Fibroblast of gingiva (primary cell): ENCODE data around the gene NAMPT.
A peak's percentile ranks its signal among the peaks of the same experiment; 100 is the strongest.
"Not testable (repeated sequence)": the region's sequence is repeated elsewhere in the genome, so short reads cannot be mapped to it uniquely, and the experiment has no call there.

ENCODE experiments used
- DNase-seq: peaks from one replicate; pipeline ENCODE4 v3.0.0-alpha.2; 2011; ENCODE audit warnings: low read depth

The NAMPT gene

DNA sequence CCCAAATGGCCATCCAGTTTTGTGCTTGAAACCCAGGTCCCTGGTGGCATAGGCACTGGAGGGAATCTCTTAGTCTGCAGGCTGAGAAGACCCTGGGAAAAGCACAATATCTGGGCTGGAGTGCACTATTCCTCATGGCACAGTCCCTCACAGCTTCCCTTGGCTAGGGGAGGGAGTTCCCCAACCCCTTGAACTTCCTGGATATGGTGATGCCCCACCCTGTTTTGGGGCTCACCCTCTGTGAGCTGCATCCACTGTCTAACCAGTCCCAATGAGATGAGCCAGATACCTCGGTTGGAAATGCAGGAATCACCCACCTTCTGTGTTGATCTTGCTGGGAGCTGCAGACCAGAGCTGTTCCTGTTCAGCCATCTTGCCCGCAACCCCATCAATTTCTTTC, 19.8 kb upstream of the NAMPT start:
- no peak for DNase-seq

DNA sequence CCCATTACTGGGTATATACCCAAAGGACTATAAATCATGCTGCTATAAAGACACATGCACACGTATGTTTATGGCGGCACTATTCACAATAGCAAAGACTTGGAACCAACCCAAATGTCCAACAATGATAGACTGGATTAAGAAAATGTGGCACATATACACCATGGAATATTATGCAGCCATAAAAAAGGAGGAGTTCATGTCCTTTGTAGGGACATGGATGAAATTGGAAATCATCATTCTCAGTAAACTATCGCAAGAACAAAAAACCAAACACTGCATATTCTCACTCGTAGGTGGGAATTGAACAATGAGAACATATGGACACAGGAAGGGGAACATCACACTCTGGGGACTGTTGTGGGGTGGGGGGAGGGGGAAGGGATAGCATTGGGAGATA, 13.8 kb upstream of the NAMPT start:
- DNase-seq = not testable (repeated sequence)

GRCh38 chr7:106298155-106298554, 13.4 kb upstream of the NAMPT start:
- DNase-seq = not testable (repeated sequence)

GRCh38 chr7:106294334-106294733, 9.6 kb upstream of the NAMPT start:
- no peak for DNase-seq

- no peak for DNase-seq
These were observed 6.5 kb upstream of the NAMPT start for GRCh38 chr7:106291247-106291646.

- DNase-seq = no peak
These were observed 5.5 kb upstream of the NAMPT start for GRCh38 chr7:106290319-106290718.

GRCh38 chr7:106289848-106290247, 5.1 kb upstream of the NAMPT start:
- DNase-seq = no peak

- no peak for DNase-seq
These were observed 3.5 kb upstream of the NAMPT start for GRCh38 chr7:106288263-106288662.

DNA sequence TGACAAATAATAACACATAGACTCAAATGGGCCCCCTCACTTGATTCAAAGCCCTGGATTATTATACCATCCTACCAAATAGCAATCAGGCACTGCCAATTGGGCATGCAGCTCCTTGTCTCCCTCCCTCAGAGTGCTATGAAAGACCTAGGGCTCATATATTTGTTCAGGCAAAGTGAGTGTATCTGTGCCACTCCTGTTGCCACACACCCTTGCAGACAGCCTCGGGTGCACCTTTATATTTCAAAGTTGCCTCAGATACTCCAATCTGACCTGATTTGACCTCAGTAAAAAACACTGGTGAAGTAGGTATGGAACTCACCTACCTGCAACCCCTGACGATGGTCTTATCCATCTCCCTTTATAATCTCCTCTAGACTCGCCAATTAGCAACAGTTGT, 3.0 kb upstream of the NAMPT start:
- no peak for DNase-seq

GRCh38 chr7:106285855-106286492, 1.2 kb upstream of the NAMPT start:
- DNase-seq = peak; percentile 62

DNA sequence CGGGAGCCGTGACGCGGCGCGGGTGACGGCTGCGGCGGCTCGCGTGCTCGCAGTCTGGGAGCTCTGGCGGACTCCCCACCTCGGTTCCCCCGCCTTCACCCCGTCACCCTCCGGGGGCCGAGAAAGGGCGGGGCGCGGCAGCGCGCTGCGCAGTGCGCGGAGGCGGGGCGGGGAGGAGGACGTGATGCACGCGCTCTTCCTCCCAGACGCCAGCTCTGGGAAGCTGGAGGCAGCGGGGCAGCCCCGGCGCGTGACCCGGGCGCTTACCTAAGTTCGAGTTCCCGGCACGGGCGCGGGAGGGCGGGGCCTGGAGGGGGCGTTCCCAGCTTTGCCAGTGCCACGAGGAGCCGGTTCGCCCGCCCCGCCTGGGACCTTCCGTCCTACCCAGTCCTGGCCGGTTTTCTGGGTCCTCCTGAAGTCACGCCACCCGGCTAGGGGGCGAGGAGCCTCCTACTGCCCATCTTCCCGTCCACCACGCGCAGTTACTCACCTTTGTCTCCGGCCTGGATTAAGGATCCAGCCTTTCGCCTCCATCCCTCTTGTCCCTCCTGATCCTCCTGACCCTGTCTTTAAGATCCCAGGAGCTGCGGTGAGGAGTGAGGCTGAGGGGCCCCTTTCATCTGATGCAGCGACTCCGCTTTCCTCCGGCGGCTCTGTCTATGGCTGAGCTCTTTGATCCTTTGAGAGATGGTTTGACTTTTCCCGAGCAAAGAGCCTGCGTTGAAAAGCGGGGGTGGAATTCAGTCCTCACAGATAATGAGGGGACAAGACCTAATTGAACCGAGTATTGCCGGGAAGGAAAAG, 470 bp upstream of the NAMPT start:
- peak; percentile 99 for DNase-seq

DNA sequence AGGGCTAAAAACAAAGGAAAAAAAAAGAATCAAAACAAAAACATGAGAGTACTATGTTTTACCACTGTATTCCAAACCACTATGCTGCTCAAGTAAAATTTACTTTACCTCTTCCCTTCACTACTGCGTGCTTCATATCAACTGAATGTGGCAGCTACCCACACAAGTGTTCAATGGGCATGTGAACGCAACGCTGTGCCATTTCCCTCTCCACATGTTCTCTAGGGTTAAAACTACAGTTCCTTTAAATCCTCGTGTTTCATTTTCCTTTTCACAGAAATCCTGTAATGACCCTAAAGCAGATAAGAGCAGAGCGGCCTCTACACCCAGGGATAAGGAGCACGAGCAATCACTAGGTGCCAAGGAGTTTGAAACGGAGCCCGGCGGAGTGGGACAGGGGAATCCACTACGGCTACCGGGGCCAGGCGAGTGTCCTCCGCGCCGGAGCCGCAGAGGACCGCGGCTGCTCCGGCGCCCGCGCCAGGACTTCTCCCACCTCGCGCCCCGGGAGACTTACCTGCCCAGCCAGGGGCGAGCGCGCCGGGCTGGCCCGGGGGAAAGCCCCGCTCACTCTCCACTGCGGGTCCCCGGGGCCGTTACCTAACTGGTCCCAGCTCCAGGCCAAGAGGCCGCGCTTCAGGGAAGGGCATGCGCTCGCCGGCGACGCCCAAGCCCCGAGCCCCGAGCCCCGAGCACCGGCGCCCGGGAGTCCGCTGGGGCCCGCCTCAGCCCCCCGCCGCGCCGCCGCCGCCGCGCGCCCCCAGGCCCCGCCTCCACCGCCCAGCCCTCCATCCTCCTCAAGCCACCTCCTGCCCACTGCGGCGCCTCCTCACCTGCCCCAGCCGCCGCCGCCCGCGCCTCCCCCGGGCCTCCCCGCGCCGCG, 711 bp downstream of the NAMPT start:
- DNase-seq = peak; percentile 26

GRCh38 chr7:106283501-106283830, 1.3 kb downstream of the NAMPT start:
- DNase-seq = no peak

DNA sequence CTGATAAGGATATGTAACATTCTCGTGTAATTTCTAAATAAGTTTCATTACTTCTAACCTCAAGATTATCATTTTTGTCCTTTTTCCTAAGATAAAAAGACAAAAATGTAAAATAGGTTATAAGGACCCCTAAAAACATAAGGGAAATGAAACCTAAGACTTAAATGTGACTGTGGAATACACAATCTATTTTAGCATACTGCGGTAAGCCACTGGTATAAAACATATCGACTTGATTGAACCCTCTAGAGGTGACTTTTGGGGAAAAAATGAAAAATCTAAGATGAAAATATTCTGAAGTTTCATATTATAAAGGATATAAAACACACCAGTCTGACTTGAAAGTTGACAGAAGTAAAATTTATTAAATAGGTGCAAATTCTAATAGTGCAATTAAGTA, 1.9 kb downstream of the NAMPT start:
- no peak for DNase-seq

DNA sequence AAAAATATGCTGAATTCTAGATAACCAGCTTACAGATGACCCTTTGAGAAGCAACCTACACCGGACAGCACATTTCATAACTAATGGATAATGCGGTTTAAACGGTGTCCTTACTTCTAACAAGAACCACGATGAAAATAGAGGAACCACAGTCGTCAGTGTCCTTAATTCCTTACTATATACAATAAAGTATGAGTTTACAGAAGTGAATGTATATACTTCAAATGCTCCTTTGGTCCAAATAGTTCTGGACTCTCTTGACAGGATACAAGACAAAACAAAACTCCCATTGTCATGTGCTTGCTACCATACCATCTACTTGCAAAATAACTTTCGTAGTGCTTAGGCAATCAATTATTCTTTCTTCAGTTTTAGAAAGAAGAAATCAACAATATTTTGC, 2.4 kb downstream of the NAMPT start:
- DNase-seq = no peak

DNA sequence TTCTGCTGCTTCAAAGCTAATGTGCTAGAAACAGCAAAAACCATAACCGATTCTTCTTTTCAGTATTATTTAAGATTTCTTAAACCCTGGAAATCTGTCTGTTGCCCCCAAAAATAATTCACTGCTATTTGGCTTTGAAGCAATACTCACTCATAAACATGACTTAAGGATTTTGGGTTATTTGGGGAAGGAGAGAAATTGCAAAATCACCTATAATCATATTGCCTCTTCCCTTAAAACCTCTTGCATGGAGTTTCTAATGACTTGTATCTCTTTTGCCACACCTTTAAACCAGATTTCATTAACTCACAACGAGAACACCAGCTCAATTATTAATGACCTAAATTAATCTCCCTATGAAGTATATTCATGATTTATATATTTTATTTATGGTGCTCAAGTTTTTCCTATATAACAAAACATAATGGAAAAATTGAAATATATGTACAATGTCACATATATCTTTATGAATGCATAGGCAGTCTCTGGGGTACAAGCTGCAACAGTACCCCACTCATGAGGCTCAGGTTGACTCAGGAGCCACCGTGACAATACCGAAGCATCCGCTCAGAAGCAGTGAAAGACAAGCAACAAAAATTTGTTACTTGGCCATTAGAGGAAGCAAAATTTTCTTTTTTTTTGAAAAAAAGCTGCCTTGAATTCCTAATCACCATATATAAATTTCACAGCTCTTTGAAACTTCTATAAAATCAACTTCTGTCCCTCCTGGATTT, 3.0 kb downstream of the NAMPT start:
- DNase-seq = no peak

DNA sequence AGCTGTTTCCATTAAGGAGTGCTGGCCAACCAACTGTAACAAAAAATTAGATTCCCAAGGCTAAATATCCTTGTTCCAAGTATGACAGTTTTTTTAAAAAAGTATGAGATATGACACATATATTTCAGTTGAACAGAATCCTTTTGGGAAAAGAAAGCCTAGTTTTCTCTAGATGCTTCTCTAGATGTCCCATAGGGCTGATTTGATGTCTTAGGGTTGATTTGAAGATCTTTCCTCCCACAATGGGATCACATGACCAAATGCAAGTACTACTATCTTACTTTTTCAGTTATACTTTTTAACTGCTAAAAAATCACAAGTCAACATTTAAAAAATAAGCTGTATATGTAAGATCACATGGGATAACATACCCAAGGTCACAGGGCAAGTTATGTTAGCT, 3.7 kb downstream of the NAMPT start:
- no peak for DNase-seq

DNA sequence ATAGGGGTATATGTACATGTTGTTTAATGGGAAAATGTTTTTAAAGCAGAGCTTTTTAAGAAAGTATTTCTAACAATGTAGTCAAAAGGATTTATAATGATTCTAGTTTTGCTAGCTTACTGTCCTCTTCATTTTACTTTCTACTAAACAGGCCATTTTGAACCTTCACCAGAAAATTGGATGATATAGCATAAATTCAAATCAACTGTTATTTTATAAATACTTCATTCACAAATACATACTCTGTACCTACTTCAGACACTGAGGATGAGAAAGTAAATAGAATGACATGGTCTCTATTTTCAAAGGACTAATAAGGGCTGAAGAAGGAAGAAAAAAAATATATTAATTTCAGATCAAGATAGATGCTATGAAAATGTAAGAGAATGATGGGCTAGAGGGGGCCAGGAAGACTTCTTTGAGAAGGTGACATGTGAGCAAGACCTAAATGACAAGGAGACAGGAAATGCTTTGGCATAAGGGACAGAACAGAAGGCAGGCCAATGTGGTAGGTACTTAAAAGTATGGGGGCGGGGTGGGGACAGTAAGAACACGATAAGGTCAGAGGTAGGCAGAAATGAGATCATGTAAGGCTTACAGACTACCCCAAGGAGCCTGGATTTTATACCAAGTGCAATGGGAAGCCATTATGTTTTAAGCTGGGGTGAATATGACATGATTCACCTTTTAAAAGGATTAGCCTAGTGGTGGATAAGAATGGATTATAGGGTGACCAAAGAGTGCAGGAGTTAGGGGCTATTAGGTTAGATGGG, 5.2 kb downstream of the NAMPT start:
- DNase-seq = no peak

DNA sequence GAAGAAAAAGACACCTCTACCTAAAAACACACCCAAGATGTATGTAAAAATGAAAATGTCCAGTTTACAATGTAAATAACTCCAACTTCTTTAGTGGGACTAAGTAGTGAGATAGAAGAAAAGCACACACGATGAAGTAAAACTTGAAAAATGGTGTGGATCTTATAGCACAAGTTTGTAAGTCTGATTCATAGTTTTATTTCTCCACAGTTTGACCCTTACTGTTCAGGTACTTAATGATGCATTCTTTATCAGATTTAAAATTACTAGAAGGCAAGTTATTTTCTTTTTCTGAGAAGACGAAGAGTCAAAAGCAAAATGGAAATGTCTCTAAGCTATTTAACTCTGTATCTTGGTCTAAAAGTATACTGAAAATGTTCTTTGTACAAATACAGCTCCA, 6.1 kb downstream of the NAMPT start:
- no peak for DNase-seq

- DNase-seq = no peak
These were observed 6.8 kb downstream of the NAMPT start for GRCh38 chr7:106277976-106278375.

GRCh38 chr7:106276513-106276912, 8.3 kb downstream of the NAMPT start:
- no peak for DNase-seq
